SU-DHL-6 (cell line): ENCODE measurements around the gene GSK3A.

Experiments
- CTCF ChIP-seq: fragments of 200-600 bp; sonication (generic); IDR thresholded peaks from one replicate; pipeline ENCODE4 v1.5.1; 2017; ENCODE audit warnings: antibody characterized with exemption, mild to moderate bottlenecking, low read length, moderate library complexity; ENCODE audit not compliant: insufficient read depth, poor library complexity, severe bottlenecking
- EZH2phosphoT487 ChIP-seq: fragments of 200-600 bp; sonication (generic), shearing (Covaris generic); conservative IDR thresholded peaks from 2 replicates; pipeline ENCODE4 v1.6.1; 2018; ENCODE audit warnings: mild to moderate bottlenecking, antibody characterized with exemption, low read length, moderate library complexity, mixed read lengths

GRCh38 chr19:42289556-42290041 lies 47.2 kb upstream of the GSK3A start:
- TF ChIP-seq CTCF (no peak), EZH2phosphoT487 (no peak)
